Activated naive CD4-positive, alpha-beta T cell treated with anti-CD3 and anti-CD28 coated beads, Interleukin-2, amount 50 U/mL, for 16 hours (primary cell): ENCODE results near the gene ST6GALNAC2.
A peak's percentile ranks its signal among the peaks of the same experiment; 100 is the strongest.
"Not testable (repeated sequence)": the region's sequence is repeated elsewhere in the genome, so short reads cannot be mapped to it uniquely, and the experiment has no call there.

Experiments used
- DNase-seq: peaks from one replicate; pipeline ENCODE4 v3.0.0-alpha.2; 2020

The ST6GALNAC2 gene

DNA sequence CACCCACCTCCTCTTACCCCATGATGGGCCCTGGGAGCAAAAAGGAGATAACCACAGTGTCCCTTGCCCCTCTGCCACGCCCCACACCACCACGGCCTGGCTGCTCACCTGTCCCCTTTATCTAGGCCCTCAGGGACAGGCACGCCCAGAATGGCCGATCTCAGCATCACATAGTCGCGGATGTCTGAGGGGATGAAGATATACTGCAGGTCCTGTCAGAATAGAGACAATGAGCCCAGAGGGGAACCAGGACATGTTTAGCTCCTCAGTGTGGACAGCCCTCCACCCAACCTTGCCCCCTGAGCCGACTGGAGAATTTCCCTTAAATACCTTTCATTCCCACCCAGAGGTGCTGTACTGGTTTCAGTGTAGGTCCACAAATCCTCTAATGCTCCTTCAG lies 15.2 kb downstream of the ST6GALNAC2 start:
- no peak for DNase-seq

- no peak for DNase-seq
These were observed 15.9 kb downstream of the ST6GALNAC2 start for GRCh38 chr17:76569607-76570279.

- DNase-seq = no peak
These were observed 16.8 kb downstream of the ST6GALNAC2 start for GRCh38 chr17:76568811-76569221.

GRCh38 chr17:76567634-76568432 lies 17.8 kb downstream of the ST6GALNAC2 start:
- DNase-seq = no peak

GRCh38 chr17:76566988-76567431 lies 18.6 kb downstream of the ST6GALNAC2 start:
- DNase-seq = no peak

GRCh38 chr17:76566613-76566943 lies 19.1 kb downstream of the ST6GALNAC2 start:
- DNase-seq = no peak

DNA sequence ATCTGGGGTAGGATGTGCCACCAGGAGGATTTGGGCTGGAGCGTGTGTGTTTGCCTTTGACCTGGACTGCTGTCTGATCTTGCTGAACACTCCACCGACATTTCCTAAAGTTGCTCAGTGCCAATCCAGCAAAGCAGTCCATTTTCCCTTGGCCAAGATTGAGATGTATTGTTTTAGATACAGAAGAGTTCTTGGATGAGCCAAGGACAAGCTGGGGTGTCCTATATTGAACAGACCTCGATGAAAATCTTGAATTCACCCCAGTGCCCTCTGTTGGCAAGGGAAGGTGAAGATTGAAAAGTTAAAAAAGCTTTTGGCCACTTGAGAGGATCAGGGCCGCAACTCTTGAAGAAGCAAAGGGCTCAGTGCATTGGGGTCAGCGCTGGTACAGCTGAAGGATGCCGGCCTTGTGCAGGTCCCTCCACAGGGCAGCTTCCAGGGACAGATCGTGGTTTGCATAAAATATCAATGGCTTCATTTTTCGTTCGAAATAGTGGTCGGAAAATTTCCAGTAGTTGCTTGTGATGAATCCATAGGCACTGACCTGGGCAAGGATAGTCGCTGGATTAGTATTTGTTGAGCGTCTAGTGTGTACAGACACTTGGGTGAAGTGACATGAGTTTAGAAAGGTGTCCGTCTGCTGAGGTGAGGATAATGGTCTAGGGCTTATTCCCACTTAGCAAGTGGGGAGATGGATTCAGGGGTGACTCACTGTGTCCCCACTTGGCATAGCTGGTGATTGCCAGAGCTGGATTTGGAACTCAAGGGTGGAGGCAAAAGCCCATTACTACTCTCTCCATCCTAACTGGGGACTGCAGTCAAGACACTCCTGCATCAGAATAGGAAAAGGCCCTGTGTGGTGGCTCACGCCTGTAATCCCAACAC lies 19.7 kb downstream of the ST6GALNAC2 start:
- DNase-seq = no peak

- DNase-seq = peak; percentile 56
These were observed 20.5 kb downstream of the ST6GALNAC2 start for GRCh38 chr17:76564991-76565727.

GRCh38 chr17:76563359-76563758 lies 22.3 kb downstream of the ST6GALNAC2 start:
- DNase-seq = not testable (repeated sequence)

- no peak for DNase-seq
These were observed 22.9 kb downstream of the ST6GALNAC2 start for GRCh38 chr17:76562734-76563148.

DNA sequence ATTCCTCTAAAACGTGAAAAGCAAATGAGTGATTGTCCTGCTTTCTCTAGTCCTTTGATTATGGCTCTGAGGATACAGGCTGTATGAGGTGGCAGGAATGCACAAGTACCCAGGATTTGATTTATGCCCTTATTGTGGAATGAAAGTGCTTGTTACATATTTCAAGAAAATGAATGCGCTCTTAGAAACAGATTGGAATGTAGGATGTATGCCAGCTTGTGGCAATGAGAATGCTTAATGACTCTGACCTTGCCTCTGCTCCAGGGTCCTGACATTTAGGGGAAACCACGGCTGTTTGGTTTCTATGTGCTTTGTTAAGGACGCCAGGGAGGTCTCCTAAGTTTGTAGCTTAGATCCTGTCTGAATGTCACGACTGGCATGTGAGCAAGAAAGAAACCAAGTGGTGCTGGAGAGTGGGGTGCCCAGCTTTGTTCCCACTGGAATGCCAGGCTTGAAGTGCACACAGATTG lies 23.8 kb downstream of the ST6GALNAC2 start:
- DNase-seq = no peak

GRCh38 chr17:76561332-76561731 lies 24.3 kb downstream of the ST6GALNAC2 start:
- no peak for DNase-seq

- DNase-seq = no peak
These were observed 24.8 kb downstream of the ST6GALNAC2 start for GRCh38 chr17:76560877-76561221.

DNA sequence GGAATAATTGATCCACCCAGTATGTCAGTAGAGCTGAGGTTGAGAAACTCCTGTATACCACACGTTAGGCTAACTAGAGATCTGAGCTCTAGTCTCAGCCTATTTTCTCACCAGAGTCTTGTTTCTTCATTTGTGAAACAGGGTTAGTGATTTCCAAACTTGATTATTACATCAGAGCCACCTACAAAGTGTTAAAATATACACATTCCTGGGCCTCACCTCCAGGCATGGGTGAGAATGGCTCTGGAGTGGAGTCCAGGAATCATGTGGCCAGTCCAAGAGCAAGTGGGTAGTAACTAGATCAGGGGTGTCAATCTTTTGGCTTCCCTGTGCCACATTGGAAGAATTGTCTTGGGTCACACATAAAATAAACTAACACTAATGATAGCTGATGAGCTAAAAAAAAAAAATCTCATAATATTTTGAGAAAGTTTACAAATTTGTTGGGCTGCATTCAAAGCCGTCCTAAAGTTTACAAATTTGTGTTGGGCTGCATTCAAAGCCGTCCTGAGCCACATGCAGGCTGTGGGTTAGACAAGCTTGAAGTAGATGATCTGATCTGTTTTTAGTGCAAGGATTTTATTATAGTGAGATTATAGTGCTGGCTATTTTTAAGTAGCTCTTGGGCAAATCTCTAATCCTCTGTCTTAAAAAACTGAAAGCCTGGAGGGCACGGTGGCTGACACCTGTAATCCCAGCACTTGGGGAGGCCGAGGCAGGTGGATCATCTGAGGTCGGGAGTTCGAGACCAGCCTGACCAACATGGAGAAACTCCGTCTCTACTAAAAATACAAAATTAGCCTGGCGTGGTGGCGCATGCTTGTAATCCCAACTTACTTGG lies 25.4 kb downstream of the ST6GALNAC2 start:
- DNase-seq = no peak

DNA sequence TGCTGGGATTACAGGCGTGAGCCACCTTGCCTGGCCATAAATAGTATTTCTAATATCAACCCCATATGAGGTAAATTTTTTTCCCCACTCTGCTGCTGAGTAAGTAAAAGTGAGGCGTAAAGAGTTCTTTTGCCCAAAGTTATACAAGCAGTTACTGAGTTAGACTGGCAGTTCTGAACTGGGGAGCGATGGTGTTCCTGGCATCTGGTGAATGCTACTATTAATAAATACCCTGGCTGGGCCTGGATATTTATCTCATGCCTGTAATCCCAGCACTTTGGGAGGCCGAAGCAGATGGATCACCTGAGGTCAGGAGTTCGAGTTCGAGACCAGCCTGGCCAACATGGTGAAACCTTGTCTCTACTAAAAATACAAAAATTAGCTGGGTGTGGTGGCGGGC lies 26.2 kb downstream of the ST6GALNAC2 start:
- not testable (repeated sequence) for DNase-seq

GRCh38 chr17:76558198-76559095 lies 27.2 kb downstream of the ST6GALNAC2 start:
- DNase-seq = no peak

DNA sequence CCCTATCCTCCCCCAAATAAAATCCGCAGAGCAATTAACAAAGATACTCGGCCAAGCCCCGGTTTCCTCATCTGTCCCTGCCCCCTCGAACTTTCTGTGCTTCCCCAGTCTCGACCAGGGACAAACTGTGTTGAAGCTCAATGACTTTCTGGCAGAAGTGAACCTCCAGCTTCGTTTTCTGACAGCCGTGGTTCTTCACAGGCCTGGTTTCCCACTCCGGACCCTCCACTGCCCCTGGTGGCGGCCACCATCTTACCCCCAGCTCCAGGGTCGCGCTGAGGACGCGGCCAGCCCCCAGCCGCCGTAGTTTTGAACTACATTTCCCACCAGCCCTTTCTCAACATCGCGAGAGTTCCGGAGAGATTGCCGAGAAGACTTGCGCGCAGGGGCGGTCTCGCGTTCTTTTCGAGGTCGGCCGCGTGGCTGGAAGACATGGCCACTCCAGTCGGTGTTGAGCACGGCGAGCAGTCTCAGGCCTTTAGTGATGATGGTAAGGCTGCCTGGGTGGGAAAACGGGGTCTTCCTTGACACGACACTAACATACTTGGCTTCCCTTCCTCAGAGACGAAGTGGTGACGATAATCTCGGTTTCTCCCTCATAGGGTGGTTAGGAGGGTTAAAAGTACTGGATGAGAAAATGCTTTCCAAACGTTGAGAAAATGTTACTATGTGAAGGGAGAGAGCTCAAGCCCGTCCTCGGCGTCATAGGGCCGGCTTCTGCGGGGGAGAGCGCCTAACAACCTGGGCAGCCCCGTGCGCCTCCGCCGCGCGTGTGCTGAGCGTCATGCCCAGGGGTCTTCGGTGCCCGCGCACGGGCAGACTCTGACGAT lies 28.1 kb downstream of the ST6GALNAC2 start:
- DNase-seq = peak; percentile 93

- DNase-seq = peak; percentile 46
These were observed 28.8 kb downstream of the ST6GALNAC2 start for GRCh38 chr17:76556765-76557367.

- DNase-seq = no peak
These were observed 31.5 kb downstream of the ST6GALNAC2 start for GRCh38 chr17:76554131-76554530.
